Mesodermal cell (in vitro differentiated cells): ENCODE measurements around the gene ARHGEF26.

Source experiments
- H3K27ac ChIP-seq: 2 replicates; pipeline ENCODE4 v1.7.0; 2013; ENCODE audit warnings: mild to moderate bottlenecking, low read depth, low read length, moderate library complexity; ENCODE audit not compliant: severe bottlenecking
- H3K36me3 ChIP-seq: 2 replicates; pipeline ENCODE4 v1.7.1; 2013; ENCODE audit warnings: mild to moderate bottlenecking, low read length, moderate library complexity; ENCODE audit not compliant: control insufficient read depth, insufficient read depth
- H3K4me1 ChIP-seq: one replicate; pipeline ENCODE4 v1.7.1; 2013; ENCODE audit warnings: mild to moderate bottlenecking, low read length; ENCODE audit not compliant: insufficient read depth, control insufficient read depth, poor library complexity, severe bottlenecking
- H3K4me3 ChIP-seq: 2 replicates; pipeline ENCODE4 v1.7.0; 2013; ENCODE audit warnings: low read length, control low read depth, mild to moderate bottlenecking; ENCODE audit not compliant: insufficient read depth, poor library complexity, severe bottlenecking; ENCODE audit errors: extremely low read depth
- H3K9me3 ChIP-seq: 2 replicates; pipeline ENCODE4 v1.7.1; 2013; ENCODE audit warnings: mild to moderate bottlenecking, low read length, moderate library complexity; ENCODE audit not compliant: control insufficient read depth
- WGBS, 2 experiments: methylation state at CpG; one replicate each; pipeline ENCODE4 v1.1.5; 2013; ENCODE audit warnings: missing lambda C conversion rate in 2 of 2; ENCODE audit not compliant: insufficient coverage in 2 of 2; 5-methylcytosine and 5-hydroxymethylcytosine counted together

Gene ARHGEF26

GRCh38 chr3:154152741-154153140, 31.6 kb downstream of the ARHGEF26 start:
- Histone ChIP-seq H3K4me1 (no peaks in the 10 kb centered on the region), H3K4me3 (no peak overlapping the region), H3K36me3 (no peaks in the 10 kb centered on the region), H3K27ac (no peak overlapping the region), H3K9me3 (no peaks in the 10 kb centered on the region)
- WGBS, 2 experiments, result 95% methylated on average over 4 of the region's 5 CpGs; no CpG with 5 or more reads in 1 of the 2 experiments

DNA sequence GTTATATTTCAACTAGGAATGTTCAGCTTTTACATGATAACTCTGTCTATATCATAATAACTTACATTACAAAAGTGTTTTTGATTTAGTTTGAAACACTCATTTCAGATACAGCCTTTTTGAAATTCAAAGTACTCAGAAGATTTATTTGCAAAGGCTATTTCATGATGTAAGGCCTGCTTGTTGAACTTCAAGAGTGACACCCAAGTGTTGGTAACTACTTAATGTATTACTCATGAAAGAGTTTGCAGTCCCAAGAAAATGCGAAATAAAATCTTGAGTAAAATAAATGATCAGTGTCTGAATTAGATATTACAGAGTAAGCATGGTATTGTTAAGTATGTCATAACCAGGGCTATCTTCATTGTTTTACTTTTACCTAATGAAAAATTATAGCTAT, 35.3 kb downstream of the ARHGEF26 start:
- Histone ChIP-seq H3K4me3 (no peak overlapping the region), H3K9me3 (no peaks in the 10 kb centered on the region), H3K36me3 (no peaks in the 10 kb centered on the region), H3K4me1 (peaks cover 3% of the 10 kb centered on the region), H3K27ac (no peak overlapping the region)
- no CpG with 5 or more reads among the region's 1 CpG for WGBS, 2 experiments

- no peak overlapping the region for H3K27ac ChIP-seq
- H3K4me1 ChIP-seq, result peaks cover 11% of the 10 kb centered on the region
- no peak overlapping the region for H3K4me3 ChIP-seq
- H3K36me3 ChIP-seq, result no peaks in the 10 kb centered on the region
- no peaks in the 10 kb centered on the region for H3K9me3 ChIP-seq
Observed at GRCh38 chr3:154161806-154162205, 40.6 kb downstream of the ARHGEF26 start.

DNA sequence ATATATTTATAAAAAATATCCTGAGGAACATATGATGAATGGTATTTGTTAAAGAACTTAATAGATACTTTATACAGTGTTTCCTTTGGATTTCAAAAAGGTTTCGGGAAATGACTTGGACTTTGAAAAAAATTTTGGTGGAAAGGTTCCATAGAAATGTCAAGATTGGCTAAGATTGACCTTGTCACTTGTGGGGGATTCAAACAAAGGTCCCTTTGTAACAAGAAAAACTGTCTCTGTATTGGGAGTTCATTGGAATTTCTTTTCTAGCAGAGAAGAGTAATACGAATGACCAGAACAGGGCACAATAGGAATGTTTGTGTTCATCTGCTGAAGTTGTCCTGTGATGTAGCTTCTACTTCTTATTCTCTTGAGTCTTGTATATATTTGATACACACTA, 43.2 kb downstream of the ARHGEF26 start:
- H3K36me3 ChIP-seq, result no peaks in the 10 kb centered on the region
- H3K4me3 ChIP-seq, result no peak overlapping the region
- H3K9me3 ChIP-seq, result no peaks in the 10 kb centered on the region
- 82 to 100% methylated on average over 1 to 2 of the region's 2 CpGs for whole genome bisulfite sequencing, 2 experiments
- H3K27ac ChIP-seq, result peak overlapping the region; percentile 72
- peaks cover 11% of the 10 kb centered on the region for H3K4me1 ChIP-seq

DNA sequence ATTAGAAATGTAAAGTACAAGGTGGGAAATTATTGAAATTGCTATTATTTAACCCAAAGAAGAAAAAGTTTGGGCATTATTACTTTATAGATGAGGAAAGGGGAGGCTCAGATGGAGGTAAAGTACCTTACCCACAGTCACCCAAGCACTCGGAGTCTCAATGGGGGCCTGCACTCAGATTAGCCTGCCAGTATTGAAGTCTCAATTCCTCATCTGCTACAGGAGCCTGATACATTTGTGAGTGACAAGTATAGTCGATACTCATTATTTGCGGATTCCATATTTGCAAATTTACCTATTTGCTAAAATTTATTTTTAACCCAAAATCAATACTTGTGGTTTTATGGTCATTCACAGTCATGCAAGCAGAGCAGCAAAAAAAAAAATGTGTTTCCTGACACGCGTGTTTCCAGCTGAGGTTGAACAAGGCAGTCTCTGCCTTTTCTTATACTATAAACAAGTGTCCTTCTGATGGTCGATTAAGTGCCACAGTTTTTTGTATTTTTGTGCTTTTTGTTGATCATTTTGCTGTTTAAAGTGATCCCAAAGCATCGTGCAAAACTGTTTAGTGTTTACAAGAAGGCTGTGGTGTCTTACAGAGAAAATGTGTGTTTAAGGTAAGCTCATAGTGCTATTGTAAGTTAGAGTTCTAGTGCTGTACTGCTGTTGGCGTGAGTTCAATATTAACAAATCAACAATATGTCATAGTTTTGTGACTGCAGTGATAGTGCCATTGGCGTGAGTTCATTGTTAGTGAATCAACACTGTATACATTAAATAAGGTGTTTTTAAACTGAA, 48.0 kb downstream of the ARHGEF26 start:
- Histone ChIP-seq H3K4me1 (no peaks in the 10 kb centered on the region), H3K27ac (no peak overlapping the region), H3K36me3 (no peaks in the 10 kb centered on the region), H3K9me3 (no peaks in the 10 kb centered on the region), H3K4me3 (no peak overlapping the region)
- whole genome bisulfite sequencing, 2 experiments, result 83 to 90% methylated on average over 2 to 5 of the region's 9 CpGs

DNA sequence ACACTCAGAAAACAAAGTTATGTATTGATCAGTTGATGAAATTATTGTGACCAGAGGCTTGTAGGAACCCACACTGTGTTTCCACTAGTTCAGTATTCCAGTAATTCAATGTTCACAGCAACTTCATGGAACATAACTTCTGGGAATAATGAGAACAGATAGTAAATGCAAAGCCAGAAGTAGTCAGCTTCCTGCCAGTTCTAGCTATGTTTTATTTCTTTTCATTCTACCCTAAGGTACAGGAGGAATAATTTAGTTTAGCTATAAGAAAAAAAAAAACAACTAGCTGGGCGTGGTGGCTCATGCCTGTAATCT, 48.6 kb downstream of the ARHGEF26 start:
- WGBS, 2 experiments, result no CpG with 5 or more reads among the region's 1 CpG
- Histone ChIP-seq H3K4me3 (no peak overlapping the region), H3K36me3 (no peaks in the 10 kb centered on the region), H3K27ac (no peak overlapping the region), H3K4me1 (no peaks in the 10 kb centered on the region), H3K9me3 (no peaks in the 10 kb centered on the region)

GRCh38 chr3:154170300-154170699, 49.1 kb downstream of the ARHGEF26 start:
- H3K27ac ChIP-seq, result no peak overlapping the region
- no peaks in the 10 kb centered on the region for H3K9me3 ChIP-seq
- no peak overlapping the region for H3K4me3 ChIP-seq
- no peaks in the 10 kb centered on the region for H3K4me1 ChIP-seq
- 67 to 100% methylated on average over 1 of the region's 1 CpG for WGBS, 2 experiments
- H3K36me3 ChIP-seq, result no peaks in the 10 kb centered on the region

- H3K27ac ChIP-seq, result no peak overlapping the region
- H3K4me1 ChIP-seq, result no peaks in the 10 kb centered on the region
- no CpG with 5 or more reads among the region's 3 CpGs for WGBS, 2 experiments
- H3K36me3 ChIP-seq, result no peaks in the 10 kb centered on the region
- no peak overlapping the region for H3K4me3 ChIP-seq
- H3K9me3 ChIP-seq, result no peaks in the 10 kb centered on the region
Observed at GRCh38 chr3:154175041-154175440, 53.9 kb downstream of the ARHGEF26 start.

DNA sequence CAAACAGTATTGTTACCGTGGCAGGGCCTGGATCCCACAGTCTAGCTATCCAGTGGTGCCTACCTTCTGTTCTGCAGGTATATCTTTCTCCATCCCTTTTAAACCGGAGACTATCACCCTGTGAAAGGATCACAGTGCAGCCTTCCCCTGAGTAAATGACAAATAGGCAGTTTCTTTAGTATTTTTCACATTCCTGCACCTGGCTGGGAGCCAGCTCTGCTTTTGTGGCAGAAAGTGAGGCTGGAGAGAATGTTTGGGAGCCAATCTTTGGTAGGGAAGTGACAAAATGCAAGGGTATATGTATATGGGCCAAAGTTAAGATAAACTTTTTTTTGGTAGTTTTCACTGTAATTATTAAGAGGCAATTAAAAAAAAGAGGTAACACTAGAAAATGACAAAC, 54.8 kb downstream of the ARHGEF26 start:
- Histone ChIP-seq H3K27ac (no peak overlapping the region), H3K4me3 (no peak overlapping the region), H3K4me1 (no peaks in the 10 kb centered on the region), H3K9me3 (no peaks in the 10 kb centered on the region), H3K36me3 (no peaks in the 10 kb centered on the region)
- 60 to 80% methylated on average over 1 of the region's 2 CpGs for WGBS, 2 experiments

- no CpG with 5 or more reads among the region's 1 CpG for WGBS, 2 experiments
- no peak overlapping the region for H3K4me3 ChIP-seq
- H3K36me3 ChIP-seq, result no peaks in the 10 kb centered on the region
- H3K27ac ChIP-seq, result no peak overlapping the region
- H3K4me1 ChIP-seq, result no peaks in the 10 kb centered on the region
- no peaks in the 10 kb centered on the region for H3K9me3 ChIP-seq
Observed at GRCh38 chr3:154177406-154177805, 56.2 kb downstream of the ARHGEF26 start.

- Histone ChIP-seq H3K4me3 (no peak overlapping the region), H3K27ac (no peak overlapping the region), H3K9me3 (no peaks in the 10 kb centered on the region), H3K4me1 (no peaks in the 10 kb centered on the region), H3K36me3 (no peaks in the 10 kb centered on the region)
- no CpG with 5 or more reads among the region's 3 CpGs for WGBS, 2 experiments
Observed at GRCh38 chr3:154178172-154178571, 57.0 kb downstream of the ARHGEF26 start.
